ENCODE measurements around the gene MASP1. TPM values are rescaled to one million over a fixed set of nuclear protein-coding genes. Genes with fewer than 3 reads are reported as not detected.

MASP1 gene
- total and polyA plus RNA-seq, 2 of the 4 experiments (the other 2 are of a cell fraction) = 13.1 to 16.2 TPM

GRCh38 chr3:187243933-187244524 is 47.5 kb downstream of the MASP1 start:
- ChIA-PET POLR2A (ENCODE audit: unreplicated experiment) (interaction anchor here (0.6 kb wide), 1 partner anchor 115 kb away, joined by 3 read pairs; no protein-coding TSS in a partner anchor), CTCF (interaction anchor here (0.5 kb wide), 1 partner anchor 339 kb away, joined by 3 read pairs; no protein-coding TSS in a partner anchor)
- no CpG with 5 or more reads among the region's 2 CpGs for WGBS, 2 experiments (ENCODE audit: extremely low coverage in 2 of 2, insufficient read length in 1 of 2)
- BruUV-seq (replicated peaks) = no TSS peak
- intact Hi-C loops (cut with micrococcal nuclease) (no loop called here), dilution Hi-C loops (cut with HindIII; ENCODE audit: low sequenced_read_pairs, unreplicated experiment) (no loop called here), in situ Hi-C loops (cut with MboI; ENCODE audit: low sequenced_read_pairs) (no loop called here)
- H2AK5ac ChIP-seq (ENCODE audit: low read depth, low read length) = no peak overlapping the region
- no peak overlapping the region for H3K23ac ChIP-seq (ENCODE audit: low read depth, low read length)
- H2AFZ ChIP-seq (replicated peaks; ENCODE audit: low read length, poor library complexity) = no peak overlapping the region
- H3K4me2 ChIP-seq (ENCODE audit: low read depth, low read length) = no peak overlapping the region
- no peaks in the 10 kb centered on the region for H3K27me3 ChIP-seq (ENCODE audit: control insufficient read depth, insufficient read depth, low read length)
- H3K4ac ChIP-seq (ENCODE audit: low read depth, low read length) = no peak overlapping the region
- no peaks in the 10 kb centered on the region for H3K79me1 ChIP-seq (ENCODE audit: low read depth in 1 of 2, low read length in 2 of 2)
- H4K91ac ChIP-seq (ENCODE audit: insufficient read depth, low read depth, low read length) = peak overlapping the region; percentile 18; the same call in 1 of the 2 replicates
- H3K9ac ChIP-seq (ENCODE audit: low read depth, low read length) = no peak overlapping the region
- H2AK9ac ChIP-seq (replicated peaks; ENCODE audit: low read depth, low read length, poor library complexity) = no peak overlapping the region
- TF ChIP-seq USF2 (IDR thresholded peaks at IDR 0.05; ENCODE audit: low read depth, low read length) (no peak), RAD21 (IDR thresholded peaks at IDR 0.05; ENCODE audit: low read length) (no peak), CHD1 (IDR thresholded peaks at IDR 0.05; ENCODE audit: low read depth, low read length) (no peak), CEBPB (IDR thresholded peaks at IDR 0.05; ENCODE audit: low read depth, low read length) (peak; percentile 75)
- H3K4me1 ChIP-seq (ENCODE audit: control insufficient read depth, insufficient read depth, low read length) = peaks cover 11% of the 10 kb centered on the region
- H2BK20ac ChIP-seq (ENCODE audit: low read depth, low read length) = no peak overlapping the region
- H3K4me3 ChIP-seq (ENCODE audit: insufficient read depth, low read depth, low read length) = no peak overlapping the region
- DNase-seq (peak; percentile 30), ATAC-seq (ENCODE audit: low read depth) (peak; percentile 49)
- no peak overlapping the region for H3K27ac ChIP-seq (ENCODE audit: insufficient read depth, low read length)
- H3K14ac ChIP-seq (replicated peaks; ENCODE audit: low read depth, low read length) = no peak overlapping the region
- peak overlapping the region; percentile 78; the same call in 1 of the 2 replicates for H4K5ac ChIP-seq (ENCODE audit: low read depth, low read length)
- no peaks in the 10 kb centered on the region; the same call in 1 of the 2 replicates for H3K36me3 ChIP-seq (ENCODE audit: control insufficient read depth, insufficient read depth, low read length)
- no peaks in the 10 kb centered on the region for H4K20me1 ChIP-seq (ENCODE audit: insufficient read depth, low read length)
- no peak overlapping the region for H3K56ac ChIP-seq (ENCODE audit: extremely low read depth, insufficient read depth, low read length)
- no peaks in the 10 kb centered on the region for H3K9me1 ChIP-seq (ENCODE audit: insufficient read depth, low read length)
- no peak overlapping the region for H4K8ac ChIP-seq (ENCODE audit: low read depth in 2 of 2, low read length in 2 of 2)
- H3K18ac ChIP-seq (ENCODE audit: low read depth, low read length) = peak overlapping the region; percentile 86
- H3K9me3 ChIP-seq (ENCODE audit: control insufficient read depth, insufficient read depth, low read length) = peaks cover 3% of the 10 kb centered on the region
- no peak overlapping the region for H2BK15ac ChIP-seq (ENCODE audit: low read depth, low read length)
- H2BK5ac ChIP-seq (ENCODE audit: low read depth, low read length, poor library complexity, severe bottlenecking) = no peak overlapping the region
- 0 out of 2 replicates have a peak overlapping the region, but pooled peaks have one; percentile 5 for H2BK120ac ChIP-seq (ENCODE audit: low read depth, low read length)

Measured in IMR-90 (cell line).